Measurements from ENCODE around the gene CCDC197.
A peak's percentile ranks its signal among the peaks of the same experiment; 100 is the strongest.

CCDC197 gene

DNA sequence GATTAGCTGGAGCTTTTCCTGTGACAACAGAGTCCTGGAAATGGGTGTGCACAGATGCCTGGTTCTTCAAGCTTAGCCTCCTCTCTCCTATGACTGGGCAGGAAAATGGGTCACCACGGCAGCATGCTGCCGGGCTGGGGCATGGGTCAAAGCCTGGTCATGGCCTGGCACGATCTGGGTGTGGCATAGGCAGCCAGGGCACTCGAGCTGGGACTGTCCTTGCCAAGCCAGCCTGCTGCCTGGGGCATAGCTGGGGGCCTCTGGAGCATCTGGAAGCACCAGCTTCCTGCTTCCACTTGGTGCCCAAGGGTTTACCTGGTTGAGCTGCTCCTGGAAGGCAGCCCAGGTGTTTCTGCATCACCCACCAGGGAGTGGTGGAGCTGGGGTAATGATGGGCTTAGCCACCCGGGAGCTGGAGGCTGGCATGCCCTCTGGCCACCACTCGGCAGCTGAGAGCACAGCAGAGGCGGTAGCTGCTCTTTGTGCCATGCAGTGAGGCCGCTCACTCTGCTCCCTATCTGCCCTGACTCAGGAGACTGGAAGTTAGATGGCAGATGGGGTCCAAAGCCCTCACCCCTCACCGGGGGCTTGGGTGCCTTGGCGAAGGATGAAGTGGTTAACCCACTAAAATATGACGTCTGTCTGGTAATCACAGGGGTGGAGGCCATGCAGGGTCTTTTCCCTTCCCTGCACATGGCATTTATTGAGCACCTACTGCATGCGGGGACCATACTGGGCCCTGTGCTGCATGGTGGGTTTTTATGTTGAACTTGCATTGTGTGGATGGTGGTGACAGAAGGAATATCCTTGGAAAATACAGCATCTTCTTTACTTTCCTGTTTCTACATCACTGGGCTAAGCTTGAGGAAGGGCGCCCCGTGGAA, 30.7 kb downstream of the CCDC197 start:
- no peak for DNase-seq

DNA sequence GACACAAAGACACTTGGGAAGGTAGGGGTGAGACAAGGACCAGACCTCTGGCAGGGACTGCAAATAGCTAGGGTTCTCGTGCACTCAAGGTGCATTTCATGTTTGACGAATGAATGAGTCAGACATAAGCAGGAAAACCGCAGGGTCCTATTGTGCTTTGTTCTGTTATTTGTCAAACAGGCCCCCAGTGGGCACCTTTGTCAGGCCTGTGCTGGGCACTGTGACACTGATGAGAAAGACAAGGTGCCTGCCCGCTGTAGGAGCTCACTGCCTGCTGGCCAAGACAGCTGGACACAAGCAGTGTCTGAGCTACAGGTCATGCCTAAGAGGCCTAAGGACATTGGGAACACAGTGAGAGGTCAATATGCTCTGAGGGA, 31.3 kb downstream of the CCDC197 start:
- DNase-seq = no peak

GRCh38 chr14:94029265-94029664, 32.2 kb downstream of the CCDC197 start:
- no peak for DNase-seq

DNA sequence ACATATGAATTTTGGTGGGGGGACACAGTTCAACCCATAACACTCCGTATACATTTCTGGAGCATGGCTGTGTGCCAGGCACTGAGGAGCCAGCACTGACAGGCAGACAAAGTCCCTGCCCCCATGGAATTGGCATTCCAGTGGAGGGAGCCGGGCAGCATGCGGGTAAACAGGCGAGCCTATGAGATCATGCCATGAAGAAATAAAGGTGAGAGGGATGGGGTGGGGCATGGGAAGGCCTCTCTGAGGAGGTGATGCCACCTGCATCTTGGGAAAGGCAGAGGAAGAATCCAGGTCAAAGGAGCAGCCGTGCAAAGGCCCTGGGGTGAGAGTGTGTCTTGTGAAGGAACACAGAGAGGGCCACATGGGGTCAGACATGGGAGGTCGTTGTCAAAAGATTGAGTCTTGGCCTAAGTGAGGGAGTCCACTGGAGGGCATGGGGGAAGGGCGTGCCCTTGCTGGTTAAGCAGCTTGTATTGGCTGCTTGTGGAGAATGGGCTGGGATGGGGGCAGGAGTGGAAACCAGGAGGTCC, 32.6 kb downstream of the CCDC197 start:
- no peak for DNase-seq

DNA sequence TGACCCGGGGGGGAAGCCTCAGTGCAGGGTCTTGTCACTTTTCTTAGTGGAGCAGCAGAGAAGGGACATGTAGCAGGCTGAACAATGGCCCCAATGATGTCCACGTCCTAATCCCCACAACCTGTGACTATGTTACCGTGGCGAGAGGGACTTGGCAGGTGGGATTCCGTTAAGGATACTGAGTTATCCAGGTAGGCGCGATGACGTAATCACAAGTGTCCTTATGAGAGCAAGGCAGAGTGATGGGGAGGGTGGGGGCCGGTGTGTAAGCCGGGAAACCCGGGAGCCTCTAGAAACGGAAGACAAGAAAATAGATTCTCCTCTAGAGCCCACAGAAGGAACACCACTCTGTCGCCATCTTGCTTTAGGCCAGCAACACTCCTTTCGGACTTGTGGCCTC, 33.5 kb downstream of the CCDC197 start:
- no peak for DNase-seq

DNA sequence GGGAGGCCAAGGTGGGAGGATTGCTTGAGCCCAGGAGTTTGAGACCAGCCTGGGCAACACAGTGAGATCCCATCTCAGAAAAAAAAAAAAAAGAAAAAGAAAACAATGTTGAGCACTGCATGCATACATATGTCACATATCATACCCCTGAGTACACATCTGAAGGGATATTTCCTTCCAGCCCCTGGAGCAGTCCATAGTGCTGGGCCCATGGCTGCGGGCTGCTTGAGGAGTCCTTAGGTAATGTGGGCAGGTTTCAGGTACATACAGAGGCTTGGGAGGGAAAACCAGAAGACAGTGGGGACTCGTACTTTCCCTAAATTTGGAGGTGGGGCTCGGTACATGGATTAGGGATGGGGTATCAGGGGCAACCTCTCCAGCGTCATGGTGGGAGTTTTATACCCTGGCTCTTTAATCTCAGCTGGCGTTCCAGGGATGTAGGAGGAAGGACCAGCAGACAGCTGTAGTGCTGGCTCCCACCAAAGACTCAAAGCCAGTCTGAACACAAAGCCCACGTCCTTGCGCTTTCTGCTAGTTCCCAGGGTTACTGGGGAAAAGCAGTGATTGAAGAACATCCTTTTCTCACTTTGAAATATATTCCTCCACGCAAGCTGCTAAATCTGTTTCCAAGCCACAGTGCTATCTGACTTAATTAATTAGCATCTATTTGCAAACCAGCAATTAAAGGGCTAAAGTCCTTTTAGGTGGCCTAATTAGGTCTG, 34.2 kb downstream of the CCDC197 start:
- no peak for DNase-seq

GRCh38 chr14:94031883-94032279, 34.8 kb downstream of the CCDC197 start:
- DNase-seq = no peak

GRCh38 chr14:94034886-94035285, 37.8 kb downstream of the CCDC197 start:
- no peak for DNase-seq

DNA sequence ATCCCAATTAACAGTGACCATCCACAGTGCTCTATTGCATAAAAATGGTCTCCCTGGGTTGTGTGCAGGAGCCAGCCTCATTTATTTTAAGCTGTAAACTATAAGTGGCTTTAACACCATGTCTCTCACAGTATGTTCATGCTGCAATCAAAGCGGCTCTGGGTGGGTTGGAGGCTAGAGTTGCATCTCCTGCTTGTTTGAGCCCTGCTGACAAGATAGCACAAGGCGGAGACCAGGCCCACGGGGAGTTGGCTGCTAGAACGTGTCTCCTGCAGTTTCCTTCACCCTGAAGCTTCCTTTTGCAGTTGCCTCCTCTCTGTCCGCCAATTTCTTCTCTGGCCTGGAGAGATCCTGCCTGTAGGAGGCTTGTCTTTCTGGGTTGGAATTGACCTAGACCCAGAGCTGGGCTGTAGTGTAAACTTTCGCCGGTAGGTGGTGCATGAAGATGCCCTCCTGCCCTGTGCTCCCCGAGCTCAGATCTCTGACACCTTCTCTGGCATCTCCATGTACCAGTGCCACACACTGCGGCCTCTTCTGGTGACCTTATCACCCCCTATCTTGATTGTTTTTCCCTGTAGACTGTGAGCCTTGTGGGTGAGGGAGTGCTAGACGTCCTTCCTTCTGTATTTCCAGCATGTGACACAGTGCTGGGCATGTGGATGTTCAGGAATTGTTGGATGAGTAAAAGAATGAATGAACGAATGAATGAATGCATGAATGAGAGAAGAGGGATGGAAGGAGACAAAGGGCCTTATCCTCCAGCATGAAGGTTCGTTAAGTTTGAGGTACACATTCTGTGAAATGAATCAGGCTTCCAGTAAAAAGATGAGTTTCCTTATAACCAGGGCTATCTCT, 39.4 kb downstream of the CCDC197 start:
- peak; percentile 16 for DNase-seq

DNA sequence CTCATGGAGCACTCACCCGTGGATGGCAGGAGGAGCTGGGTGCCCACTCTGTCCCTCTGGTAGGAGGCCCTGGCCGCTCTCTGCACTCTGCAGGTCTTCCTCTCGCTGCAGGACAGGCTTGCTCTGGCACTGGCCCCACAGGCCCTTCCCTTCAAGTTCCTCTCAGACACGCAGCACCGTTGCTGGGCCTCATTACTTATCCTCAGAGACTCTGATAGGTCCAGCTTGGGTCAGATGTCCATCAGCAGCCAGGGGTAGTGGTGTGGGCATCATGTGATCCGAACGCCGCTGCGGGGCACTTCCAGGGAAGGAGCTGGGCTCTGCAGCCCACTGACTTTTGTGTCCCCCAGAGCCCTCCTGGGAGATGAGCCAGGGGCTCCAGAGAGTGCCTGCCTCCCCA, 40.9 kb downstream of the CCDC197 start:
- no peak for DNase-seq

DNA sequence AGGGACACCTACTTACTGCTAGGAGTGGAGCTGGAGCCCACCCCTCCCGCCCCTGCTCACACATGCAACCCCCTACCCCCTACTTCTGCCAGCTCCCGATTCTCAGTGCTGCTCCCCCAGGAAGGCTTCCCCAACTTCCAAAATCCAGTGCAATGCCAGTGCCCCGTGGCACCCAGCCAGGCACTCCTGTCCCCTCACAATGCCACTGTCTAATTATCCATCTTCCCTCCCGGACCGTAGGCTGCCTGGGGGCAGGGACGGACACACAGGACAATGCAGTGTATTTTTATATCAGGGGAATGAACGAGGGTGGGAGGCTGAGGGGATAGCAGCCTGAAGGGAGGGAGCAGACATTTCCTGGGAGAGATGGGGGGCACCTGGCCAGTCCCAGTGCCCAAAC, 41.4 kb downstream of the CCDC197 start:
- no peak for DNase-seq

DNA sequence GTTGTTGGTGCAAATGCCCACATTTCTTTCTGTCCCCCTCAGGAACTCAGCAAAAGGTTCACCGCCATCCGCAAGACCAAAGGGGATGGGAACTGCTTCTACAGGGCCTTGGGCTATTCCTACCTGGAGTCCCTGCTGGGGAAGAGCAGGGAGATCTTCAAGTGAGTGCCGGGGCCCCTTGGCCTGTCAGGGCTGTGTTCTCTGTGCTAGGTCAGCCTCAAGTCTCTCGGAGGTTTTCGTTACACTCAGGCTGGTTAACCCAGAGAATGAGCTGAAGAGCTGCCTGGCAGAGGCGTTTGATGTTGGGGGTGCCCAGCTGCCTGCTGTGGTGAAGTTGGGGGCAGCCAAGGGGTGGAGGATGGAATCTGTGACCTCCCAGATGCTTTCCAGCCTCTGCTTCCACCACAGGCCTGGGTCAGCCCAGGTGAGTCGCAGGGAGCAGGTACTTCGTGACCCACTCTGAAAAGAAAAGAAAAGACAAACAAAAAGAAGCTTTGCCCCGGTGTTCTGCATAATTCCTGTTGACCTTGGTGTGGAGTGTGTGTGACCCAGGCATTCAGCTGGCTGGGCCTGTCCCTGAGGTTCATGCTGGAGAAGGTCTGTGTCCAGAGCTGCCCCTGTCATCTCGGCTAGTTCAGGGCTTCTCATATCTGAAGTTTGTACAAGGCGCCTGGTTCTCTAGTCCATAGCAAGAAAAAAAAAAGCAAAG, 42.0 kb downstream of the CCDC197 start:
- DNase-seq = no peak

DNA sequence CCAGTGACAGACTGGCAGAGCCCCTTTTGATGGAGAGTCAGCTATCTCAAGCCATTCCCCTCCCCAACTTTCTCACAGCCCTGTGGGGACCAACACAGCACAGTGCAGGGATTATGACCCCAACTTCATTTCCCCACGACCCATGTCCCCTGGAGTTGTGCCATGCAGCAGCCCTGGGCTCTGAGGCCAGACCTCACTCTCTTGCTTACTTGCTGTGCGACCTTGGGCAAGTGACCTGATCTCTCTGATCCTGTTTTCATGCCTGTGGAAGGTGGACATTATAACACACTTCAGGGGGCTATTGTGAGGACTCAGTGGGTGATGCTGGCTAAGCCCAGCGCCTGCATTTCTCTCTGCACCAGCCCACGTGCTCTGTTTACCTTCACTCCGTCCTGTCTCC, 43.1 kb downstream of the CCDC197 start:
- no peak for DNase-seq

DNA sequence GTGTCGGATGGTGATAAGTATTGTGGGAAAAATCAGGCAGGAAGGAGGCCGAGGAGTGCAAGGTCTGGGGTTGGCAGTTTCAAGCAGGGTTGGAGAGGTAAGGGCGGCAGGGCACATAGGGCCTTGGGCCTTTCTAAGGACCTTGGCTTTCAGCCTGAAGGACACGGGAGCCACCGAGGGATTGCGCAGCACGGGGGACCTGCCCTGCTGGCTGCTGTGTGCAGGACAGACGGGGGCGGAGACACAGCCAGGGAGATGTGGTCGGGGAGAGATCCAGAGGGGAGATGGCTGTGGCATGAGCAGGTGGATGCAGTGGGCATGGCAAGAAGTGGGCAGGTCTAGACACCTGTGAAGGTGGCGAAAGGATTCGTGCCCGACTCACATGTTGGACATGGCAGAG, 43.7 kb downstream of the CCDC197 start:
- no peak for DNase-seq

DNA sequence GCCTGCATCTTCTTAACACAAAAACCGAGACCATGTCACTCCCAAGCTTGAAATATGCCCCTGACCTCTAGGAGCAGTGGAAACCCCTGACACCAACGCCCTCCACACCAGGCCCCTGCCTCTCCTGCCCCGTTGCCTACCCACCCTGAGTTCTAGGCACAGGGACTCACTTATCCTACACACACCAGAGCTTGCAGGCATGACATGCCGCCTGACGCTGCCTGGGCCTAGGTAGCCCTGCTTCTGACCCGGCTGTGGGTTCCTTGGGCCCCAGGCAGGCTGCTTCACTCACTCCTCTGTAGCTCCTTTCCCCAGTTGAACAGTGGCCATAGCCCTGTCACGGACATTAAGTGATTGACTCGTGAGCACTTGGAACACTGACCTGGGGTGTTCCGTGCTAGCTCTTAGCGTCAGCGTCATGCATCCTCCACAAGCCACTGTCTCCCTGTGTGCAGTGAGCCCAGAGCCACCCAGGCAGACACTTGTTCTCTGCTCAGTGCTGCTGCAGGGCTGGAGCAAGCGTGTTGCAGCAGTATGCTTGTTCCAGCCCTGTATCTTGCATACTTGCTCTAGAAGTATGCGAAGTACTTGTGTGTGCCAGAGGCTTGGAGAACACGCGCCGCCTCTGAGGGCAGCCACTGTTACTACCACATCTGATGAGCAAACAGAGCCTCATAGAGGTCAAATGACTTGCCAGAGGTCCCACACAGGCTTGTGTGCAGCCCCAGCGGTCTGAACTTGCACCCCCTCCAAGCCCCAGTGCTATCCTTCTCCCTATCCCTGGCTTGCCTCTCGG, 44.6 kb downstream of the CCDC197 start:
- DNase-seq = no peak

DNA sequence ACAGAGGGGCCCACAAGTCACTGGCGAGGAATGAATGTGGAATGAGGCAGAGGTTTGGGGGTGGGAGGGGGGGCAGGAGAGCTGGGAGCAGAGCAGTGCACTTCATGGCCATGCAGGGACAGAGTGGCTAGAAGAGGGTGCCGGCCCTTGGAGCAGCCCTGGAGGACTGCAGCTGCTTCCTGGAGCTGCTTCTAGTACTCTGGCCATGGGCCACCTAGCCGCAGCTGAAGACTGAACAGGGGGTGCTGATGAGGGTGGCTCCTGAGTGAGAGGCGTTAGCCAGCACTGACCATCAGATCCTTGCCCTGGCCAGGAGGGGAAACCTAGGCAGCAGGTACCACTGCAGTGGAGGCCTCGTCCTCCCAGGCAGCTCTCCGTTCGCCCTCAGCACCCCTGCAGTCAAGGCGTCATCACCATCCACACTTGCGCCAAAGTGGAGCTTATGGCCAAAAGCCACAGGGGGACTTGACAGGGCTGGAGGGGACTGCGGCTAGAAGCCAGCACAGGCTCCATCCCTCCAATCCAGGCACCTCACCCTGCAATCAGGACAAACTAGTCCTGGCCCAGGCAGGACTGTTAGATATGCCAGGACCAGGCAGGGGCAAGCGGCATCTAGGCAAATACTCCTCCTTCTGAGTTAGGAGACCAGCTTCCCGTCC, 45.5 kb downstream of the CCDC197 start:
- DNase-seq = no peak

GRCh38 chr14:94043111-94043755, 46.1 kb downstream of the CCDC197 start:
- no peak for DNase-seq

GRCh38 chr14:94043756-94044475, 46.8 kb downstream of the CCDC197 start:
- no peak for DNase-seq

DNA sequence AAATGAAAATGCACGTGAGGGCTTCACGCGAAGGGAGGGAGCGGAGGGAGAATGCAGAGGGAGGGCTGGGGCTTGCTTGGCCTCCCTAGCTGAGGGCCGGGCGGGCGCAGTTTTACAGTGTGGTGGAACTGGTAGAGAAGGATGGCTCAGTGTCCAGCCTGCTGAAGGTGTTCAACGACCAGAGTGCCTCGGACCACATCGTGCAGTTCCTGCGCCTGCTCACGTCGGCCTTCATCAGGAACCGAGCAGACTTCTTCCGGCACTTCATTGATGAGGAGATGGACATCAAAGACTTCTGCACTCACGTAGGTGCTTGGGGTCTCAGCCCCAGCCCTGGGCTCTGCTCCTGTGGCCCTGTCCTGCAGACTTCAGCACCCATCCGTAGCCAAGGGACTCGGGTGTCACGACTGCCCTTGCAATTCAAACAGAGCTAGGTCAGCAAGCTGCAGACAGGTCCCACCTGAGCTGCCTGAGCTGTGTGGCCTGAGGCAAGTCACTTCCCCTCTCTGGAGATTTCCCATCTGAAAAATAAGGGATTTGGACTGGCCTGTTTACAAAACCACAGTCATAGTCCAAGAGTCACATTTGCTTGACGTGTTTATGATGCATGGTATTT, 47.5 kb downstream of the CCDC197 start:
- no peak for DNase-seq

All from T1000 (cell line).